Nephron progenitor cell (in vitro differentiated cells): ENCODE data around the gene RGS5.

ENCODE experiments used
- DNase-seq: peaks from one replicate; pipeline ENCODE4 v3.0.0; 2021
- H3K27ac Mint-ChIP-seq: 2 replicates; pipeline ENCODE4 v1.8.0; 2021; ENCODE audit warnings: mild to moderate bottlenecking, moderate library complexity, mixed read lengths
- H3K27me3 Mint-ChIP-seq: 2 replicates; pipeline ENCODE4 v1.8.0; 2021; ENCODE audit warnings: mild to moderate bottlenecking, low read depth, mixed read lengths; ENCODE audit not compliant: poor library complexity
- H3K36me3 Mint-ChIP-seq: 2 replicates; pipeline ENCODE4 v1.8.0; 2021; ENCODE audit warnings: low read depth, mixed read lengths
- H3K4me1 Mint-ChIP-seq: 2 replicates; pipeline ENCODE4 v1.8.0; 2021; ENCODE audit warnings: mixed read lengths
- H3K4me3 Mint-ChIP-seq: 2 replicates; pipeline ENCODE4 v1.8.0; 2021; ENCODE audit warnings: mild to moderate bottlenecking, moderate library complexity, mixed read lengths
- H3K9me3 Mint-ChIP-seq: 2 replicates; pipeline ENCODE4 v1.8.0; 2021; ENCODE audit warnings: mild to moderate bottlenecking, moderate library complexity, mixed read lengths
- CTCF ChIP-seq: fragments of 200-600 bp; sonication (generic); IDR thresholded peaks from 2 replicates; pipeline ENCODE4 v1.5.0; 2021; ENCODE audit warnings: antibody characterized with exemption

RGS5 gene

GRCh38 chr1:163191301-163191700 lies 11.4 kb downstream of the RGS5 start:
- H3K4me3 Mint-ChIP-seq = no peak overlapping the region
- no peak for DNase-seq
- no peaks in the 10 kb centered on the region for H3K9me3 Mint-ChIP-seq
- H3K36me3 Mint-ChIP-seq = no peaks in the 10 kb centered on the region
- no peaks in the 10 kb centered on the region for H3K27me3 Mint-ChIP-seq
- TF ChIP-seq CTCF = no peak
- no peaks in the 10 kb centered on the region for H3K4me1 Mint-ChIP-seq
- H3K27ac Mint-ChIP-seq = no peak overlapping the region

GRCh38 chr1:163188947-163189346 lies 13.8 kb downstream of the RGS5 start:
- no peaks in the 10 kb centered on the region for H3K9me3 Mint-ChIP-seq
- TF ChIP-seq CTCF = no peak

GRCh38 chr1:163187849-163188248 lies 14.9 kb downstream of the RGS5 start:
- H3K27ac Mint-ChIP-seq = no peak overlapping the region
- no peak overlapping the region for H3K4me3 Mint-ChIP-seq
- no peak for DNase-seq
- H3K9me3 Mint-ChIP-seq = no peaks in the 10 kb centered on the region
- H3K4me1 Mint-ChIP-seq = no peaks in the 10 kb centered on the region
- no peaks in the 10 kb centered on the region for H3K36me3 Mint-ChIP-seq
- peaks cover 4% of the 10 kb centered on the region for H3K27me3 Mint-ChIP-seq
- no peak for TF ChIP-seq CTCF

More at GRCh38 chr1:163188947-163189346, 13.8 kb downstream of the RGS5 start:
- no peak overlapping the region for H3K4me3 Mint-ChIP-seq
- no peak for DNase-seq
- no peaks in the 10 kb centered on the region for H3K36me3 Mint-ChIP-seq
- no peak overlapping the region for H3K27ac Mint-ChIP-seq
- H3K27me3 Mint-ChIP-seq = peaks cover 4% of the 10 kb centered on the region
- H3K4me1 Mint-ChIP-seq = no peaks in the 10 kb centered on the region

GRCh38 chr1:163186862-163187261 lies 15.9 kb downstream of the RGS5 start:
- no peak for DNase-seq
- Mint-ChIP-seq H3K4me1 (peaks cover 4% of the 10 kb centered on the region), H3K27ac (no peak overlapping the region), H3K4me3 (no peak overlapping the region), H3K9me3 (no peaks in the 10 kb centered on the region), H3K36me3 (no peaks in the 10 kb centered on the region), H3K27me3 (peaks cover 4% of the 10 kb centered on the region)
- TF ChIP-seq CTCF = no peak

- no peak for DNase-seq
- Mint-ChIP-seq H3K27ac (no peak overlapping the region), H3K4me1 (peaks cover 4% of the 10 kb centered on the region), H3K36me3 (no peaks in the 10 kb centered on the region), H3K9me3 (no peaks in the 10 kb centered on the region), H3K27me3 (peaks cover 10% of the 10 kb centered on the region), H3K4me3 (no peak overlapping the region)
- no peak for TF ChIP-seq CTCF
Measured at GRCh38 chr1:163182330-163182949, 20.3 kb downstream of the RGS5 start.

- Mint-ChIP-seq H3K36me3 (no peaks in the 10 kb centered on the region), H3K4me3 (no peak overlapping the region), H3K4me1 (peaks cover 12% of the 10 kb centered on the region), H3K27me3 (peaks cover 6% of the 10 kb centered on the region), H3K9me3 (no peaks in the 10 kb centered on the region), H3K27ac (no peak overlapping the region)
- DNase-seq = no peak
- no peak for TF ChIP-seq CTCF
Measured at GRCh38 chr1:163178628-163179027, 24.1 kb downstream of the RGS5 start.
